Lower leg skin (tissue), 4 donors: Measurements from ENCODE around the gene PRR14. TPM values are rescaled to one million over a fixed set of nuclear protein-coding genes. Genes with fewer than 3 reads are reported as not detected.
A peak's percentile ranks its signal among the peaks of the same experiment; 100 is the strongest.
"Not testable (repeated sequence)": the region's sequence is repeated elsewhere in the genome, so short reads cannot be mapped to it uniquely, and the experiment has no call there.

ENCODE experiments used
- DNase-seq, 2 donors: peaks; one replicate each; pipeline ENCODE4 v3.0.0-alpha.2; 2019; ENCODE audit warnings: low spot score in 2 of 2
- H3K4me3 ChIP-seq: fragments of 200-600 bp; sonication (generic); 2 replicates; pipeline ENCODE4 v1.5.1; 2017; ENCODE audit warnings: mild to moderate bottlenecking, low read depth; ENCODE audit not compliant: poor library complexity, severe bottlenecking
- CTCF ChIP-seq, 3 donors: fragments of 450-650 bp; IDR thresholded peaks; one replicate each; pipeline ENCODE4 v1.5.1; 2016; ENCODE audit warnings: antibody characterized with exemption in 3 of 3, mild to moderate bottlenecking in 3 of 3, moderate library complexity in 2 of 3
- POLR2A ChIP-seq, 2 donors: fragments of 450-650 bp; IDR thresholded peaks; one replicate each; pipeline ENCODE4 v1.6.1; 2016 to 2017; ENCODE audit warnings: antibody characterized with exemption in 2 of 2, mild to moderate bottlenecking in 1 of 2, moderate library complexity in 1 of 2
- WGBS, 2 donors: methylation state at CpG; one replicate each; pipeline ENCODE4 v1.1.5; 2018; 5-methylcytosine and 5-hydroxymethylcytosine counted together
- intact Hi-C: fragments of 100-400 bp; cut with DNase I; formaldehyde crosslinking; loops from one replicate; pipeline ENCODE4 v1.15.0; 2023; ENCODE audit warnings: low total_unique reads
- total RNA-seq, 4 donors: library from RNA; depleted of rRNA; stranded (reverse); fragments of >200 nt; gene quantifications; one replicate each; pipeline ENCODE4 v1.1.0, GENCODE V29; 2016

PRR14 gene
- total RNA-seq, 4 donors from 2014 or later: 23.8 to 67.5 (median 37.1) TPM

DNA sequence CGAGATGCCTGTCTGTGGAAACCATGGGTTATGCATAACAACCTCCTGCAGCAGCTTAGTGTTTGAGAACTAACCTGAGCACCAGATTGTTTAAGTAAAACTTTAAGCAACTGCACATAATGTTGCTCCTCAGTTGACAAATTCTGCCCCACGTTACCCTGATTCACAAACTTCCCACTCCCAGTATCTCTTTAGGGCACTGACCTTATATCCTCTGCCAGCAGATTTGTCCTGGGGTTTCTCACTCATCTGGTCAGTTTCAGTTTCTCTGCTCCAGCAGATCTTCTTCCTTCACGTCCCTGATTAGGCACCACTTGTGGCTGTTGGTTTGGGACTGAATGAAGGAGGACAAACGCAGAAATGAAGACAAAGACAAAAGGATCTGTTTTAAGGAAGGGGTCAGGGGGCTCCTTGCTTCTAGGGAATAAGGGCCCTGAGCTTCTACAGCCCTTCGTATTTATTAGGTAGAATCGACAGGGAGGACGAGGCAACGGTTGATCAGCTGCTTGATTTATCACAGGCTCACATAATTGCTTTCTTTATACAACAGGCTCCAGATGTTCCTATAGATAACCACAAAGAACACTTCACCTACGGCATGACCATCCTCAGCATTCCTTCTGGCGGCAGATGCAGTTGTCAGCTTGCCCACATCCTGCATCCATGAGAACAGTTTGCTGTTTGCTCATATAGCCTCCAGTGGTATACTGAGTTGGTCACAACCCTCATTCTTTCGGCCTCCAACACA, 27.1 kb upstream of the PRR14 start:
- TF ChIP-seq POLR2A (IDR thresholded peaks at IDR 0.05) (no peak), CTCF (IDR thresholded peaks at IDR 0.05) (no peak)
- WGBS, 2 donors: 70 to 83% methylated on average over 11 of the region's 11 CpGs
- intact Hi-C loops: no loop called here
- DNase-seq: no peak
- no peak overlapping the region for H3K4me3 ChIP-seq

GRCh38 chr16:30626236-30626635, 24.5 kb upstream of the PRR14 start:
- no peak overlapping the region for H3K4me3 ChIP-seq
- DNase-seq: no peak
- 91 to 92% methylated on average over 9 of the region's 9 CpGs for WGBS, 2 donors
- TF ChIP-seq CTCF (IDR thresholded peaks at IDR 0.05) (no peak), POLR2A (IDR thresholded peaks at IDR 0.05) (no peak)
- intact Hi-C loops: no loop called here

GRCh38 chr16:30628628-30629540, 21.9 kb upstream of the PRR14 start:
- H3K4me3 ChIP-seq: no peak overlapping the region
- intact Hi-C loops: no loop called here
- WGBS, 2 donors: 27 to 34% methylated on average over 18 of the region's 18 CpGs
- TF ChIP-seq POLR2A (IDR thresholded peaks at IDR 0.05) (no peak), CTCF (IDR thresholded peaks at IDR 0.05) (peak in 1 of 3 donors; percentile 85)
- DNase-seq: peak; percentile 81 to 98

DNA sequence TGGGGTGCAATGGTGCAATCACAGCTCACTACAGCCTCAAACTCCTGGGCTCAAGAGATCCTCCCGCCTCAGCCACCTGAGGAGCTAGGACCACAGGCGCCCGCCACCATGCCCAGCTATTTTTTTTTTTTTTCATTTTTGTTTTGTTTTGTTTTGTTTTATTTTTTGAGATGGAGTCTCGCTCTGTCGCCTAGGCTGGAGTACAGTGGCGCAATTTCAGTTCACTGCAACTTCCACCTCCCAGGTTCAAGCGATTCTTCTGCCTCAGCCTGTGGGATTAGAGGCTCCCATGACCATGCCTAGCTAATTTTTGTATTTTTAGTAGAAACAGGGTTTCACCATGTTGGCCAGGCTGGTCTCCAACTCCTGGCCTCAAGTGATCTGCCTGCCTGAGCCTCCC, 18.3 kb upstream of the PRR14 start:
- DNase-seq: not testable (repeated sequence)
- 94 to 98% methylated on average over 7 of the region's 7 CpGs for WGBS, 2 donors
- intact Hi-C loops: loop anchor here (10.0 kb wide), 1 partner anchor 68 kb away; no protein-coding TSS in a partner anchor

GRCh38 chr16:30633526-30633925, 17.2 kb upstream of the PRR14 start:
- no peak overlapping the region for H3K4me3 ChIP-seq
- TF ChIP-seq CTCF (IDR thresholded peaks at IDR 0.05): no peak
- TF ChIP-seq POLR2A (IDR thresholded peaks at IDR 0.05): no peak
- 75 to 83% methylated on average over 17 of the region's 17 CpGs for WGBS, 2 donors
- intact Hi-C loops: loop anchor here (10.0 kb wide), 1 partner anchor 69 kb away; no protein-coding TSS in a partner anchor
- peak in 1 of 2 donors; percentile 79 for DNase-seq

More for the DNA sequence above, 18.3 kb upstream of the PRR14 start:
- not testable (repeated sequence) for H3K4me3 ChIP-seq

GRCh38 chr16:30636599-30636998, 14.2 kb upstream of the PRR14 start:
- WGBS, 2 donors: 86% methylated on average over 7 of the region's 7 CpGs
- no peak overlapping the region for H3K4me3 ChIP-seq
- peak in 1 of 2 donors; percentile 59 for DNase-seq
- TF ChIP-seq CTCF (IDR thresholded peaks at IDR 0.05) (no peak), POLR2A (IDR thresholded peaks at IDR 0.05) (no peak)
- intact Hi-C loops: loop anchor here (10.0 kb wide), 1 partner anchor 72 kb away; no protein-coding TSS in a partner anchor

- H3K4me3 ChIP-seq, DNase-seq: not testable (repeated sequence)
- 89 to 93% methylated on average over 10 of the region's 10 CpGs for WGBS, 2 donors
- intact Hi-C loops: loop anchor here (10.0 kb wide), 1 partner anchor 72 kb away; no protein-coding TSS in a partner anchor
Measured at GRCh38 chr16:30637139-30637538, 13.6 kb upstream of the PRR14 start.
